ENCODE measurements around the gene SDCCAG8. TPM values are rescaled to one million over a fixed set of nuclear protein-coding genes. Genes with fewer than 3 reads are reported as not detected.

Gene SDCCAG8
- total RNA-seq, 1 donor: 26.1 TPM

- no peak for DNase-seq (ENCODE audit: low read depth in 2 of 3, low spot score in 2 of 3)
Measured at GRCh38 chr1:243253926-243254232, 2.0 kb upstream of the SDCCAG8 start.

- DNase-seq (ENCODE audit: low read depth in 2 of 3, low spot score in 2 of 3): peak; percentile 35 to 75 (median 62)
Measured at GRCh38 chr1:243254233-243254926, 1.5 kb upstream of the SDCCAG8 start.

- DNase-seq (ENCODE audit: low read depth in 2 of 3, low spot score in 2 of 3): peak; percentile 84 to 99 (median 97)
Measured at GRCh38 chr1:243254927-243255790, 682 bp upstream of the SDCCAG8 start, which contains the start of gene CEP170. CEP170 (minus strand) TSS chr1:243255281; CDS start chr1:243225280, 30,001 bp downstream.

GRCh38 chr1:243256590-243256989 is 749 bp downstream of the SDCCAG8 start:
- DNase-seq (ENCODE audit: low read depth in 2 of 3, low spot score in 2 of 3): no peak

GRCh38 chr1:243257189-243257588 is 1.3 kb downstream of the SDCCAG8 start:
- DNase-seq (ENCODE audit: low read depth in 2 of 3, low spot score in 2 of 3): no peak

- no peak for DNase-seq (ENCODE audit: low read depth in 2 of 3, low spot score in 2 of 3)
Measured at GRCh38 chr1:243258731-243259130, 2.9 kb downstream of the SDCCAG8 start.

GRCh38 chr1:243260221-243260880 is 4.5 kb downstream of the SDCCAG8 start:
- DNase-seq (ENCODE audit: low read depth in 2 of 3, low spot score in 2 of 3): no peak

GRCh38 chr1:243261390-243261789 is 5.5 kb downstream of the SDCCAG8 start:
- no peak for DNase-seq (ENCODE audit: low read depth in 2 of 3, low spot score in 2 of 3)

- DNase-seq (ENCODE audit: low read depth in 2 of 3, low spot score in 2 of 3): peak in 2 of 3 donors; percentile 79 to 81
Measured at GRCh38 chr1:243264717-243265116, 8.9 kb downstream of the SDCCAG8 start.

- DNase-seq (ENCODE audit: low read depth in 2 of 3, low spot score in 2 of 3): no peak
Measured at GRCh38 chr1:243266231-243266630, 10.4 kb downstream of the SDCCAG8 start.

GRCh38 chr1:243267471-243267880 is 11.6 kb downstream of the SDCCAG8 start:
- DNase-seq (ENCODE audit: low read depth in 2 of 3, low spot score in 2 of 3): no peak

- peak in 2 of 3 donors; percentile 54 to 66 for DNase-seq (ENCODE audit: low read depth in 2 of 3, low spot score in 2 of 3)
Measured at GRCh38 chr1:243267914-243268653, 12.2 kb downstream of the SDCCAG8 start.

GRCh38 chr1:243268751-243269460 is 13.1 kb downstream of the SDCCAG8 start:
- DNase-seq (ENCODE audit: low read depth in 2 of 3, low spot score in 2 of 3): no peak

GRCh38 chr1:243269461-243269801 is 13.6 kb downstream of the SDCCAG8 start:
- DNase-seq (ENCODE audit: low read depth in 2 of 3, low spot score in 2 of 3): no peak

GRCh38 chr1:243270097-243270864 is 14.4 kb downstream of the SDCCAG8 start:
- DNase-seq (ENCODE audit: low read depth in 2 of 3, low spot score in 2 of 3): no peak

- DNase-seq (ENCODE audit: low read depth in 2 of 3, low spot score in 2 of 3): no peak
Measured at GRCh38 chr1:243271996-243272395, 16.2 kb downstream of the SDCCAG8 start.

- no peak for DNase-seq (ENCODE audit: low read depth in 2 of 3, low spot score in 2 of 3)
Measured at GRCh38 chr1:243272401-243272800, 16.6 kb downstream of the SDCCAG8 start.

GRCh38 chr1:243273506-243273905 is 17.7 kb downstream of the SDCCAG8 start:
- DNase-seq (ENCODE audit: low read depth in 2 of 3, low spot score in 2 of 3): no peak

GRCh38 chr1:243273945-243274344 is 18.1 kb downstream of the SDCCAG8 start:
- DNase-seq (ENCODE audit: low read depth in 2 of 3, low spot score in 2 of 3): no peak
